ENCODE results near the gene CTNNBL1. TPM values are rescaled to one million over a fixed set of nuclear protein-coding genes. Genes with fewer than 3 reads are reported as not detected.

CTNNBL1 gene
- total RNA-seq, 2 experiments from 2014 or later = 67.3 to 74.9 TPM

GRCh38 chr20:37692459-37693166 lies 1.2 kb upstream of the CTNNBL1 start:
- no peak for TF ChIP-seq CTCF (IDR thresholded peaks at IDR 0.05)
- Mint-ChIP-seq H3K27ac (no peak overlapping the region), H3K9me3 (no peaks in the 10 kb centered on the region), H3K36me3 (ENCODE audit: low read depth) (peaks cover 11% of the 10 kb centered on the region), H3K27me3 (peaks cover 24% of the 10 kb centered on the region), H3K4me1 (ENCODE audit: low read depth) (peaks cover 25% of the 10 kb centered on the region), H3K4me3 (peak overlapping the region; percentile 0)
- DNase-seq (no peak), ATAC-seq (no peak)
- CTCF ChIA-PET = no interaction called here
- intact Hi-C loops (cut with micrococcal nuclease) = no loop called here
- POLR2A ChIA-PET = no interaction called here

DNA sequence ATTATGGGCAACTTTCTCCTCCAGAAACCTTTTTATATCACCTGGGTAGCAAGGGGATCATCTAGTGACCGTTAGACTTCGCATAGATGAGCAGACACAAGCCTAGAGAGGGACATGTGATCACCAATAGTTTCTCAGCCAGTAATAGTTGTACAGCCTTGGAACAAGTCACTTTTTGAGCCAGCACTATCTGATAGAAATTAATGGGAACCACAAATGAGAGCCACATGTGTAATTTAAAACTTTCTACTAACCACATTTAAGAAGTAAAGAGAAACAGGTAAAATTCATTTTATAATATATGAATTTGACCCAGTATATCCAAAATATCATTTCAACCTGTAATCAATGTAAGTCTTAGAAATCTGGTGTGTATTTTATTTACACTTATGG lies 592 bp upstream of the CTNNBL1 start:
- no peak for TF ChIP-seq CTCF (IDR thresholded peaks at IDR 0.05)
- peak overlapping the region; percentile 92 for H3K4me3 Mint-ChIP-seq
- ATAC-seq (no peak), DNase-seq (no peak)
- intact Hi-C loops (cut with micrococcal nuclease) = no loop called here
- H3K4me1 Mint-ChIP-seq (ENCODE audit: low read depth) = peaks cover 23% of the 10 kb centered on the region
- CTCF ChIA-PET = no interaction called here
- no peaks in the 10 kb centered on the region for H3K9me3 Mint-ChIP-seq
- H3K27ac Mint-ChIP-seq = peak overlapping the region; percentile 37
- H3K36me3 Mint-ChIP-seq (ENCODE audit: low read depth) = peaks cover 12% of the 10 kb centered on the region
- H3K27me3 Mint-ChIP-seq = peaks cover 24% of the 10 kb centered on the region
- POLR2A ChIA-PET = interaction anchor here (1.4 kb wide), 1 partner anchor 15 kb away, joined by 3 read pairs; no protein-coding TSS in a partner anchor

GRCh38 chr20:37695684-37696342 lies 2.0 kb downstream of the CTNNBL1 start:
- intact Hi-C loops (cut with micrococcal nuclease) = no loop called here
- POLR2A ChIA-PET = interaction anchor here (1.5 kb wide), 1 partner anchor 338 kb away, joined by 4 read pairs; no protein-coding TSS in a partner anchor
- no peak for TF ChIP-seq CTCF (IDR thresholded peaks at IDR 0.05)
- H3K27me3 Mint-ChIP-seq = peaks cover 10% of the 10 kb centered on the region
- CTCF ChIA-PET = no interaction called here
- no peaks in the 10 kb centered on the region for H3K9me3 Mint-ChIP-seq
- H3K4me1 Mint-ChIP-seq (ENCODE audit: low read depth) = peaks cover 33% of the 10 kb centered on the region
- H3K36me3 Mint-ChIP-seq (ENCODE audit: low read depth) = peaks cover 20% of the 10 kb centered on the region
- ATAC-seq = no peak
- no peak overlapping the region for H3K4me3 Mint-ChIP-seq
- no peak for DNase-seq
- no peak overlapping the region for H3K27ac Mint-ChIP-seq

GRCh38 chr20:37697314-37697713 lies 3.5 kb downstream of the CTNNBL1 start:
- DNase-seq (no peak), ATAC-seq (no peak)
- CTCF ChIA-PET = no interaction called here
- Mint-ChIP-seq H3K4me1 (ENCODE audit: low read depth) (peaks cover 33% of the 10 kb centered on the region), H3K27ac (no peak overlapping the region), H3K9me3 (no peaks in the 10 kb centered on the region), H3K36me3 (ENCODE audit: low read depth) (peaks cover 20% of the 10 kb centered on the region), H3K4me3 (no peak overlapping the region), H3K27me3 (peaks cover 5% of the 10 kb centered on the region)
- POLR2A ChIA-PET = interaction anchor here (1.0 kb wide), 1 partner anchor 16 kb away, joined by 3 read pairs; no protein-coding TSS in a partner anchor
- TF ChIP-seq CTCF (IDR thresholded peaks at IDR 0.05) = no peak
- intact Hi-C loops (cut with micrococcal nuclease) = no loop called here

DNA sequence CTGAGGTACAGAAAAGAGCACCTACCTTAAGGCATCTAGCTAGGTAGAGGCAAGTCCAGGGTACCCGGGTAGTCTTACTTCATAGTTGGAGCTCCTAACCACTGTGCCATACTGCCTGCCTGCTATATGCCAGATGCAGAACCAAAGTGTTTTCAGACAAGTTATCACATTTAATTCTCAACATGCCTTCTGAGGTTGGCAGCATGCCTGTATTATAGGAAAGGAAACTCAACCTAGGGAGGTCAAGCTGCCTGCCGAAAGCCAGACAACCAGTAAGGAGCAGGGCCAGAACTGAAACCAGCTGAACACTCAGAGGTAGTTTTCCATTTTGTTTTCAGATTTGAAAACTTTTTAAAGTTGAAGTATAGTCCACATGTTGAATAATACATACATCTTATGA lies 5.4 kb downstream of the CTNNBL1 start:
- Mint-ChIP-seq H3K9me3 (no peaks in the 10 kb centered on the region), H3K4me1 (ENCODE audit: low read depth) (peaks cover 31% of the 10 kb centered on the region), H3K4me3 (no peak overlapping the region), H3K27me3 (no peaks in the 10 kb centered on the region), H3K36me3 (ENCODE audit: low read depth) (peaks cover 20% of the 10 kb centered on the region), H3K27ac (no peak overlapping the region)
- ATAC-seq (no peak), DNase-seq (no peak)
- intact Hi-C loops (cut with micrococcal nuclease) = no loop called here
- no peak for TF ChIP-seq CTCF (IDR thresholded peaks at IDR 0.05)
- ChIA-PET CTCF (no interaction called here), POLR2A (interaction anchor here (0.7 kb wide), 1 partner anchor 14 kb away, joined by 3 read pairs; no protein-coding TSS in a partner anchor)
